Breast epithelium (tissue), 4 donors: ENCODE results near the gene NDUFC2. TPM values are rescaled to one million over a fixed set of nuclear protein-coding genes. Genes with fewer than 3 reads are reported as not detected.

Experiments used
- DNase-seq, 2 donors: peaks; one replicate each; pipeline ENCODE4 v3.0.0-alpha.2; 2019; ENCODE audit warnings: low spot score in 2 of 2
- H3K27ac ChIP-seq, 2 donors: fragments of 200-600 bp; sonication (generic) in 1 of 2; one replicate each; pipeline ENCODE4 v1.5.1; 2016 to 2019; ENCODE audit warnings: mild to moderate bottlenecking in 1 of 2
- H3K27me3 ChIP-seq, 2 donors: fragments of 200-600 bp; sonication (generic) in 1 of 2; one replicate each; pipeline versions ENCODE4 v1.5.1 to v1.6.0; 2017 to 2019; ENCODE audit warnings: control low read depth in 1 of 2, mild to moderate bottlenecking in 1 of 2
- H3K36me3 ChIP-seq: fragments of 200-600 bp; one replicate; pipeline ENCODE4 v1.5.1; 2019
- H3K4me1 ChIP-seq, 2 donors: fragments of 200-600 bp; sonication (generic); one replicate each; pipeline ENCODE4 v1.5.1; 2016 to 2019; ENCODE audit warnings: control low read depth in 1 of 2
- H3K4me3 ChIP-seq, 3 donors: fragments of 200-600 bp; sonication (generic); 1 replicate in 2 of 3; 2 replicates in 1 of 3; pipeline ENCODE4 v1.5.1; 2016 to 2019; ENCODE audit warnings: mild to moderate bottlenecking in 3 of 3, moderate library complexity in 2 of 3
- H3K9me3 ChIP-seq, 2 donors: fragments of 200-600 bp; sonication (generic) in 1 of 2; one replicate each; pipeline ENCODE4 v1.5.1; 2016 to 2019; ENCODE audit warnings: control low read depth in 1 of 2
- POLR2A ChIP-seq: fragments of 450-650 bp; IDR thresholded peaks from one replicate; pipeline ENCODE4 v1.6.1; 2016; ENCODE audit warnings: antibody characterized with exemption, mild to moderate bottlenecking, moderate library complexity
- POLR2AphosphoS5 ChIP-seq, 3 donors: sonication (generic); formaldehyde crosslinking; IDR thresholded peaks; one replicate each; pipeline ENCODE4 v1.6.1; 2017; ENCODE audit warnings: antibody characterized with exemption in 3 of 3
- intact Hi-C: fragments of 100-400 bp; cut with DNase I; formaldehyde crosslinking; loops from one replicate; pipeline ENCODE4 v1.15.1; 2023; ENCODE audit warnings: low total_unique reads
- total RNA-seq, 3 donors: library from RNA; depleted of rRNA; stranded (reverse); fragments of >200 nt; gene quantifications; one replicate each; pipeline ENCODE4 v1.1.0, GENCODE V29; 2016
- TF ChIP-seq, protein P1 (sequence below), 3 donors: fragments of 450-650 bp; IDR thresholded peaks; one replicate each; pipeline ENCODE4 v1.5.1; 2016 to 2017; ENCODE audit warnings: antibody characterized with exemption in 3 of 3, mild to moderate bottlenecking in 3 of 3, moderate library complexity in 3 of 3

Gene NDUFC2
- total RNA-seq, 3 donors from 2014 or later = 101 to 105 (median 103) TPM

DNA sequence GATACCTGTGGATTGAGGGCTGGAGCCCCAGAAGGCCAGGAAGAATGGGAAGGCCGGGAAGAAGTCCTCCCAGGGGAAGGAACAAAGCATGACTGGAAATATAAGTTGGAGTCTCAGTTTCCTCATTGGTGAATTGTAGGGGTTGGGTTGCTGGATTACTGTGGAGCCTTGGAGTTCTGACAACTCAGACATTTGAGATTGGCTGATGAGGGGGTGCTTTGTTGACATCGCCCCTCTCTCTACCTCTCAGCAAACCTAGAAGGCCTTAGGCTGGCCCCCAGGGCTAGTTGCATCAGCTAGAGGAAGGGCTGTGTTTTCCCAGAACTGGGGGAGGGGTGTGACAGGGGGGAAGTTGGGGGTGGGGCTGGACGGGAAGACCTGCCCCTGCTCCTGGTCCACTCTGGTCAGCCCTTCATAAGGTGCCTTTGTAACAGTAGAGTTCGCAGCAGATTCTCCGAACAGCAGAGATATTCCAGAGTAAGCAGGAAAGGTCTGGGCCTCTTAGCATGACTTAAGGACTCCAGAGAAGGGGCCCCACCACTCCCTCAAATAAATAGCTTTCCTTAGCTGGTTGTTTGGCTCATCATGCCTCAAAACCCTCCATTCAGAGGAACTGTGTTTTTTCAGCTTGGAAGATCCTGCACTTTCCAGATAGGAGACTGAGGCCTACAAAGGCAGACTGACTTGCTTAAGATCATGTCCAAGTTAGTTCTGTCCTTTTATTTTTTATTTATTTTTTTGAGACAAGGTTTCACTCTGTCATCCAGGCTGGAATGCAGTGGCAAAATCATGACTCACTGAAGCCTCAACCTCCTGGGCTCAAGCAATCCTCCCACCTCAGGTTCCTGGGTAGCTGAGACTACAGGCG lies 28.5 kb downstream of the NDUFC2 start:
- intact Hi-C loops = no loop called here
- no peak for TF ChIP-seq POLR2AphosphoS5 (IDR thresholded peaks at IDR 0.05)
- TF ChIP-seq, protein P1, sequence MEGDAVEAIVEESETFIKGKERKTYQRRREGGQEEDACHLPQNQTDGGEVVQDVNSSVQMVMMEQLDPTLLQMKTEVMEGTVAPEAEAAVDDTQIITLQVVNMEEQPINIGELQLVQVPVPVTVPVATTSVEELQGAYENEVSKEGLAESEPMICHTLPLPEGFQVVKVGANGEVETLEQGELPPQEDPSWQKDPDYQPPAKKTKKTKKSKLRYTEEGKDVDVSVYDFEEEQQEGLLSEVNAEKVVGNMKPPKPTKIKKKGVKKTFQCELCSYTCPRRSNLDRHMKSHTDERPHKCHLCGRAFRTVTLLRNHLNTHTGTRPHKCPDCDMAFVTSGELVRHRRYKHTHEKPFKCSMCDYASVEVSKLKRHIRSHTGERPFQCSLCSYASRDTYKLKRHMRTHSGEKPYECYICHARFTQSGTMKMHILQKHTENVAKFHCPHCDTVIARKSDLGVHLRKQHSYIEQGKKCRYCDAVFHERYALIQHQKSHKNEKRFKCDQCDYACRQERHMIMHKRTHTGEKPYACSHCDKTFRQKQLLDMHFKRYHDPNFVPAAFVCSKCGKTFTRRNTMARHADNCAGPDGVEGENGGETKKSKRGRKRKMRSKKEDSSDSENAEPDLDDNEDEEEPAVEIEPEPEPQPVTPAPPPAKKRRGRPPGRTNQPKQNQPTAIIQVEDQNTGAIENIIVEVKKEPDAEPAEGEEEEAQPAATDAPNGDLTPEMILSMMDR (IDR thresholded peaks at IDR 0.05) = no peak
- no peak for TF ChIP-seq POLR2A

DNA sequence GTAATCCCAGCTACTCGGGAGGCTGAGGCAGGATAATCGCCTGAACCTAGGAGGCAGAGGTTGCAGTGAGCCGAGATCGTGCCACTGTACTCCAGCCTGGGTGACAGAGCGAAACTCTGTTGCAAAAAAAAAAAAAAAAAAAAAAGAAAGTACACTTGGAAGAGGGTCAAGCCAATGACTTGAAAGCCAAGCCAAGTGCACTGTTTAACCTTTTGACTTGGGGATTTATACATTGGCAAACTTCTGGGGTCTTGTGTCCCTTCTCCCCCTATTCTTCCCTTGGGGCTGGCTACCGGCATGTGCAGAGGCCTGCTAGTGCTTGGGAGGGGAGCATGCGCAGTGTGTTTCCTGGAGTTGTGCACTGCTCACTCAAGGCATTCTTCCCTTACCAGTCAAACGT lies 30.3 kb downstream of the NDUFC2 start:
- Histone ChIP-seq H3K27me3 (no peaks in the 10 kb centered on the region), H3K9me3 (no peaks in the 10 kb centered on the region), H3K27ac (no peak overlapping the region), H3K4me1 (peaks cover 3% of the 10 kb centered on the region in 2 donors), H3K36me3 (no peaks in the 10 kb centered on the region), H3K4me3 (no peak overlapping the region)
- no peak for DNase-seq
- intact Hi-C loops = no loop called here
- TF ChIP-seq POLR2AphosphoS5 (IDR thresholded peaks at IDR 0.05) (no peak), POLR2A (no peak)
- TF ChIP-seq, protein P1 (IDR thresholded peaks at IDR 0.05) = no peak

More for the DNA sequence above, 28.5 kb downstream of the NDUFC2 start:
- Histone ChIP-seq H3K4me1 (no peaks in the 10 kb centered on the region), H3K27me3 (no peaks in the 10 kb centered on the region), H3K4me3 (no peak overlapping the region), H3K36me3 (no peaks in the 10 kb centered on the region), H3K27ac (peak overlapping the region; percentile 38 to 54), H3K9me3 (no peaks in the 10 kb centered on the region)
- no peak for DNase-seq

DNA sequence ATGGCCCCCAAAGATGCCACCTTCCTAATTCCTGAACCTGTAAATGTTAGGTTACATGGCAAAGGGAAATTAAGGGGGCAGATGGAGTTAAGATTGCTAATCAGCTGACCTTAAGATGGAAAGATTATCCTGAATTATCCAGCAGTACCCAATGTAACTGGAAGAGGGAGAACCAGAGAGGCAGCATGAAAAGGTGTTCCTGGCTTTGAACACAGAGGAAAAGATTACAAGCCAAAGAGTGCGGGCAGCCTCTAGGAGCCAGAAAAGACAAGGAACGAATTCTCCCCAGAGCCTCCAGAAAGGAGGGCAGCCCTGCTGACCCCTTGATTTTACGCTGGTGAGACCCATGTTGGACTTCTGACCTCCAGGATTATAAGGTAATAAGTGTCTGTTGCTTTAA lies 31.1 kb downstream of the NDUFC2 start:
- TF ChIP-seq POLR2AphosphoS5 (IDR thresholded peaks at IDR 0.05) (no peak), POLR2A (no peak)
- TF ChIP-seq, protein P1 (IDR thresholded peaks at IDR 0.05) = no peak
- Histone ChIP-seq H3K27ac (no peak overlapping the region), H3K27me3 (no peaks in the 10 kb centered on the region), H3K4me1 (peaks cover 3% of the 10 kb centered on the region in 2 donors), H3K36me3 (no peaks in the 10 kb centered on the region), H3K4me3 (no peak overlapping the region), H3K9me3 (no peaks in the 10 kb centered on the region)
- no peak for DNase-seq
- intact Hi-C loops = no loop called here

DNA sequence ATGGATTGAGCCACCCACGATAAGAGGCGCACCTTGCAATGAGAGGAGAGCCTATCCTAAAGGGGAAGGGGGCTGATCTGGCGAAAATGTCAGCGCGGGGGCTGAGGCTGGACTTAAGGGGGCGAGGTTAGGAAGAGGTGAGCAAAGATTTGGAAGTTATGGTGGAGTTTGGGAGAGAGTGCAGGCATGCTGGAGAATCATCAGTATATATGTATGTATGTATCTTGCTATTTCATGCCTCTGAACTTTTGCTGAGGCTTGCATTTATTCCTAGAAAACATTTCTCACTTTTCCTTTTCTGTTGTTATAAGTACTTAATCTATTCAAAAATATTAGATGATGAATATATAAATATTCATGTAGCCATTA lies 33.2 kb downstream of the NDUFC2 start:
- peak overlapping the region; percentile 44 to 68 (median 55) for H3K4me3 ChIP-seq
- TF ChIP-seq POLR2AphosphoS5 (IDR thresholded peaks at IDR 0.05) (no peak), POLR2A (no peak)
- TF ChIP-seq, protein P1 (IDR thresholded peaks at IDR 0.05) = no peak
- no peaks in the 10 kb centered on the region for H3K9me3 ChIP-seq
- no peaks in the 10 kb centered on the region for H3K36me3 ChIP-seq
- H3K27me3 ChIP-seq = no peaks in the 10 kb centered on the region
- intact Hi-C loops = no loop called here
- H3K27ac ChIP-seq = peak overlapping the region; percentile 74 to 84
- no peak for DNase-seq
- H3K4me1 ChIP-seq = peaks cover 3% of the 10 kb centered on the region in 2 donors

DNA sequence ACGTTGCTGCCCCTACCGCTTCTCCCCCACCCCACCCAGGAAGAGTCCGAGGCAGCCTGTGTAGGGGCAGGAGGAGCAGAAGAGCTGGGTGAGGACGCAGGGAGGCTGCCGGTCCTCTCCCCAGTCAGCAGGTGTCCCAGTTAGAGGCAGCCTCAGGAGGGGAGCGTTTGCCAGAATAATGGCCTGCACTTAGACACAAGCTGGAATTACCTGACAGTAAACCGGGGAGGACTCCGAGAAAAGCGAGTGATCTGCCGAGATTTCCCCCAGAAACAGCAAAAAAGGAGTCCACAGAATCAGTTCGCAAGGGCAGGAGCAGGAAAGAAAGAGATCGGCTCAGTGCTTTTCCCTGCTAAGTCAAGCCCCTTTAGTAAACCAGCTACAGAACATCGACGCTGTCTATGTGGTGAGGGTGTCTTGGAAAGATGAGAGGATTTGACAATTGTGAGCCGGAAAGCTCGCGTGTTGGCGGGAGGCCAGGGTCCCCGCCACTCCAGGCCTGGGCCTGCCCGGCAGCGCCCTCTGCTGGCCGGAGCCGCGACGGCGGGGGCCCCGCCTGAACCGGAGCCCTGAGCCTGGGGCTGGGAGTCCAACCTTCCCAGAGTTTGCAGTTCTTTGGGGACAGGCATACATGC lies 33.7 kb downstream of the NDUFC2 start:
- intact Hi-C loops = no loop called here
- Histone ChIP-seq H3K9me3 (no peaks in the 10 kb centered on the region), H3K4me1 (peaks cover 3 to 4% of the 10 kb centered on the region in 2 donors), H3K36me3 (no peaks in the 10 kb centered on the region), H3K27ac (peak overlapping the region; percentile 74 to 84), H3K4me3 (peak overlapping the region; percentile 44 to 68 (median 55)), H3K27me3 (no peaks in the 10 kb centered on the region)
- TF ChIP-seq POLR2AphosphoS5 (IDR thresholded peaks at IDR 0.05) (peak; percentile 53 to 75 (median 68)), POLR2A (no peak)
- TF ChIP-seq, protein P1 (IDR thresholded peaks at IDR 0.05) = peak; percentile 87 to 93 (median 93)
- DNase-seq = peak; percentile 65 to 81
